ENCODE results near the gene PLCH1. TPM values are rescaled to one million over a fixed set of nuclear protein-coding genes. Genes with fewer than 3 reads are reported as not detected.

Gene PLCH1
- polyA plus RNA-seq, 1 experiment = 0.04 TPM

DNA sequence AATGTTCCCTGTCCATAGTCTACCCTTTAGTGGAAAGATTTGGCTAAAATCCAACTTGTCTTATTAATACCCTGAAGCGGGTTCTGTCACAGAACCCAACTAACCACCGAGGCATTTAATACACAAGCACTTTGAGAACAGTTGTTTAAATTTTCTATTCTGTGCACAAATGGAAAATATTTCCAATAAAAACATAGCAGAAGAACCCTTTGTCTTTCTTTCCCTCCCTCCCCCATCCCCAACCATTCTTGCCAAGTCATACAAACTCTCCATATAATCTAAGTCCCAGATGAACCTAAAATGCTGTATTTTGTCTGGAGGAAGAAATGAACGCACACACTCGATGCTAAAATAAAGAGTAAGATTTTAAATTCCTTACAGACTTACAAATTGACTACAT is 324.5 kb downstream of the PLCH1 start:
- no peak for DNase-seq (ENCODE audit: low read depth, low spot score)
- H3K9me3 ChIP-seq (ENCODE audit: control insufficient read depth, insufficient read depth, low read length) = no peaks in the 10 kb centered on the region
- POLR2A ChIA-PET = no interaction called here
- CTCF ChIA-PET = no interaction called here
- no peak overlapping the region for H3K27ac ChIP-seq (ENCODE audit: low read depth, low read length)
- no peak overlapping the region for H3K4me3 ChIP-seq (ENCODE audit: low read depth, low read length)
- TF ChIP-seq, protein P1, sequence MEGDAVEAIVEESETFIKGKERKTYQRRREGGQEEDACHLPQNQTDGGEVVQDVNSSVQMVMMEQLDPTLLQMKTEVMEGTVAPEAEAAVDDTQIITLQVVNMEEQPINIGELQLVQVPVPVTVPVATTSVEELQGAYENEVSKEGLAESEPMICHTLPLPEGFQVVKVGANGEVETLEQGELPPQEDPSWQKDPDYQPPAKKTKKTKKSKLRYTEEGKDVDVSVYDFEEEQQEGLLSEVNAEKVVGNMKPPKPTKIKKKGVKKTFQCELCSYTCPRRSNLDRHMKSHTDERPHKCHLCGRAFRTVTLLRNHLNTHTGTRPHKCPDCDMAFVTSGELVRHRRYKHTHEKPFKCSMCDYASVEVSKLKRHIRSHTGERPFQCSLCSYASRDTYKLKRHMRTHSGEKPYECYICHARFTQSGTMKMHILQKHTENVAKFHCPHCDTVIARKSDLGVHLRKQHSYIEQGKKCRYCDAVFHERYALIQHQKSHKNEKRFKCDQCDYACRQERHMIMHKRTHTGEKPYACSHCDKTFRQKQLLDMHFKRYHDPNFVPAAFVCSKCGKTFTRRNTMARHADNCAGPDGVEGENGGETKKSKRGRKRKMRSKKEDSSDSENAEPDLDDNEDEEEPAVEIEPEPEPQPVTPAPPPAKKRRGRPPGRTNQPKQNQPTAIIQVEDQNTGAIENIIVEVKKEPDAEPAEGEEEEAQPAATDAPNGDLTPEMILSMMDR (IDR thresholded peaks at IDR 0.05; ENCODE audit: low read depth, low read length) = no peak
- no peaks in the 10 kb centered on the region for H3K27me3 ChIP-seq (ENCODE audit: control insufficient read depth, insufficient read depth, low read length)

DNA sequence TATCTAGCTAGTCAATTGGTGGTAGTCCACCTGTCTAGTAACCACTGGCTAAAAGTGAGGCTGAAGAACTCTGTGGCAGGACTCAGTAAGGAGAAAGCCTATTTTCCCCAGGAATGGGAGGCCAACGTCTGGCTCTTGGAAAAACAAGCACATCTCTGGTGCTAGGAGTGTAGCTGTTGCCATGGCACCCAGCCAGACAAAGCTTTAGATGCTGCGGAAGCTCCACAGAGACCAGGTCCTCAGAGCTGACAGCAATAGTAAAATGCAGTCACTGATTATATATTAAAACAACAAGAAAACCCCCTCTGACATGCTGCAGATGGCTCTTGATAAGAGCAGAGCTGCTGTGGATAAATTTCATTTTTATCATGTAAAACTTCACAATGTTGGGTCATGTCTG is 326.5 kb downstream of the PLCH1 start:
- H3K27ac ChIP-seq (ENCODE audit: low read depth, low read length) = no peak overlapping the region
- ChIA-PET CTCF (no interaction called here), POLR2A (no interaction called here)
- TF ChIP-seq, protein P1 (IDR thresholded peaks at IDR 0.05; ENCODE audit: low read depth, low read length) = no peak
- no peak overlapping the region for H3K4me3 ChIP-seq (ENCODE audit: low read depth, low read length)
- DNase-seq (ENCODE audit: low read depth, low spot score) = no peak
- H3K27me3 ChIP-seq (ENCODE audit: control insufficient read depth, insufficient read depth, low read length) = no peaks in the 10 kb centered on the region
- no peaks in the 10 kb centered on the region for H3K9me3 ChIP-seq (ENCODE audit: control insufficient read depth, insufficient read depth, low read length)

GRCh38 chr3:155417119-155417517 is 327.8 kb downstream of the PLCH1 start:
- ChIA-PET POLR2A (no interaction called here), CTCF (no interaction called here)
- TF ChIP-seq, protein P1 (IDR thresholded peaks at IDR 0.05; ENCODE audit: low read depth, low read length) = no peak
- no peak overlapping the region for H3K4me3 ChIP-seq (ENCODE audit: low read depth, low read length)
- no peak overlapping the region for H3K27ac ChIP-seq (ENCODE audit: low read depth, low read length)
- DNase-seq (ENCODE audit: low read depth, low spot score) = no peak
- H3K9me3 ChIP-seq (ENCODE audit: control insufficient read depth, insufficient read depth, low read length) = no peaks in the 10 kb centered on the region
- H3K27me3 ChIP-seq (ENCODE audit: control insufficient read depth, insufficient read depth, low read length) = no peaks in the 10 kb centered on the region

DNA sequence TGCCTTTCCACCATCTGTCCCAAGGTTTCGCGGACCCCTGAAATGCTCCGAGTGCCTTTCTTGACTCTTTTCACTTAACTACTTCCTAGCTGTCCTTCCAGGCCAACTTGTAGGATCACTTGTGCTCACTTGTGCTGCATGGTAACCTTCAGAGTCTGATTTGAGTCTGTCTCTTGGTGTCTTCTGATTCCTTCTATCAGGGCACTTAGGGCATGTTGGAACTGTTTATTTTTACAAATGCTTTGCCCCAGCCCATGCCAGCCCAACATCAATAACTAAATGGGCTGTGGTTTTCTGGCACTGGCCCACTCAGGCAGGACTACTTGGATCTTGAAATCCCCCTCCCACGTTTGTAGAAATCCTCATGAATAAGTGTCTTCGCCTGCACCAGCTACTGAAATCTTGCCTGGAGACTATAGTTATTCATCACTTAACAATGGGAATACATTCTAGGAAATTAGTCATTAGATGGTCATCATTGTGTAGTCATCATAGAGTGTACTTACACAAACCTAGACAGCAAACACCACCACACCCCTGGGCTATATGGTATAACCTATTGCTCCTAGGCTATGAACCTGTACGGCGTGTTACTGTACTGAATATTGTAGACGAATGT is 328.3 kb downstream of the PLCH1 start:
- Histone ChIP-seq H3K27me3 (ENCODE audit: control insufficient read depth, insufficient read depth, low read length) (no peaks in the 10 kb centered on the region), H3K9me3 (ENCODE audit: control insufficient read depth, insufficient read depth, low read length) (no peaks in the 10 kb centered on the region), H3K27ac (ENCODE audit: low read depth, low read length) (no peak overlapping the region), H3K4me3 (ENCODE audit: low read depth, low read length) (no peak overlapping the region)
- CTCF ChIA-PET = no interaction called here
- POLR2A ChIA-PET = no interaction called here
- TF ChIP-seq, protein P1 (IDR thresholded peaks at IDR 0.05; ENCODE audit: low read depth, low read length) = no peak
- DNase-seq (ENCODE audit: low read depth, low spot score) = no peak

DNA sequence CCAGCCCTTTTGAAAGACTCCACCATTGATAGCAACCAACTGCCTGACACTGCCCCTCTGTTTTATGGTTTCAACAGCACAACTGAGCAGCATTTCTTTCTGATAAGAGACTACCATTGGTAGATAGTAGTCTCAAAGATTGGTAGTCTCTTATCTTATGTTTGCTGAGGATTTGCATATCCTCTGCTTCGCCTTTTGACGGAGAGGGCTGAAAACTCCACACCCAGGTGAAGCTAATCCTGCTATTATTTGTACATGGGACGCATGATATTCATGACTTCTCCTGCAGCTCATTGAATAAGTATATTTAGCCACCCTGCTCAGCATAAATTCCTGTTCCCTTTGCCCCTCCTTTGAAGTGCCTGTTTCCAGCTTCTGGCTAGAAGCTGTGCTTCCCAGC is 332.0 kb downstream of the PLCH1 start:
- H3K27me3 ChIP-seq (ENCODE audit: control insufficient read depth, insufficient read depth, low read length) = no peaks in the 10 kb centered on the region
- DNase-seq (ENCODE audit: low read depth, low spot score) = no peak
- CTCF ChIA-PET = no interaction called here
- TF ChIP-seq, protein P1 (IDR thresholded peaks at IDR 0.05; ENCODE audit: low read depth, low read length) = no peak
- POLR2A ChIA-PET = no interaction called here
- no peak overlapping the region for H3K4me3 ChIP-seq (ENCODE audit: low read depth, low read length)
- no peaks in the 10 kb centered on the region for H3K9me3 ChIP-seq (ENCODE audit: control insufficient read depth, insufficient read depth, low read length)
- no peak overlapping the region for H3K27ac ChIP-seq (ENCODE audit: low read depth, low read length)
